Upper lobe of right lung (tissue), 1 donor: ENCODE data around the gene BICC1. TPM values are rescaled to one million over a fixed set of nuclear protein-coding genes. Genes with fewer than 3 reads are reported as not detected.

Experiments
- ATAC-seq: fragments of 200-7000 bp; cut with Tn5 transposase; one replicate; pipeline ENCODE4 v1.9.1; 2020; ENCODE audit warnings: mild to moderate bottlenecking, moderate library complexity
- DNase-seq: peaks from one replicate; pipeline ENCODE4 v3.0.0-alpha.2; 2020
- H3K27ac ChIP-seq: fragments of 200-600 bp; one replicate; pipeline ENCODE4 v1.8.0; 2022
- H3K27me3 ChIP-seq: fragments of 200-600 bp; one replicate; pipeline ENCODE4 v1.8.0; 2022; ENCODE audit warnings: mild to moderate bottlenecking
- H3K36me3 ChIP-seq: fragments of 200-600 bp; one replicate; pipeline ENCODE4 v1.8.0; 2022
- H3K4me1 ChIP-seq: fragments of 200-600 bp; one replicate; pipeline ENCODE4 v1.8.0; 2022
- H3K4me3 ChIP-seq: fragments of 200-600 bp; one replicate; pipeline ENCODE4 v1.8.0; 2022; ENCODE audit warnings: mild to moderate bottlenecking
- H3K9me3 ChIP-seq: fragments of 200-600 bp; one replicate; pipeline ENCODE4 v1.8.0; 2022
- intact Hi-C: fragments of 100-400 bp; cut with DNase I; formaldehyde crosslinking; loops from one replicate; pipeline ENCODE4 v1.11.0; 2022
- total RNA-seq: library from RNA; stranded (reverse); fragmentation: NEBNext Ultra II Directional; extraction: Animal tissue kit (Norgen Biotek cat#: 25700); gene quantifications from one replicate; pipeline ENCODE4 v1.2.1, GENCODE V29; 2021
- TF ChIP-seq, protein P1 (sequence below): fragments of 200-600 bp; IDR thresholded peaks from one replicate; pipeline ENCODE4 v1.8.0; 2022; ENCODE audit warnings: antibody characterized with exemption
- donor health status: DM: no; HTN: yes; CAD: no; lungs with severe emphysema.

BICC1 gene
- total RNA-seq, 1 donor from 2014 or later: 9.2 TPM

- DNase-seq (no peak), ATAC-seq (no peak)
- H3K27me3 ChIP-seq: no peaks in the 10 kb centered on the region
- no peaks in the 10 kb centered on the region for H3K36me3 ChIP-seq
- intact Hi-C loops: no loop called here
- no peak overlapping the region for H3K4me3 ChIP-seq
- TF ChIP-seq, protein P1, sequence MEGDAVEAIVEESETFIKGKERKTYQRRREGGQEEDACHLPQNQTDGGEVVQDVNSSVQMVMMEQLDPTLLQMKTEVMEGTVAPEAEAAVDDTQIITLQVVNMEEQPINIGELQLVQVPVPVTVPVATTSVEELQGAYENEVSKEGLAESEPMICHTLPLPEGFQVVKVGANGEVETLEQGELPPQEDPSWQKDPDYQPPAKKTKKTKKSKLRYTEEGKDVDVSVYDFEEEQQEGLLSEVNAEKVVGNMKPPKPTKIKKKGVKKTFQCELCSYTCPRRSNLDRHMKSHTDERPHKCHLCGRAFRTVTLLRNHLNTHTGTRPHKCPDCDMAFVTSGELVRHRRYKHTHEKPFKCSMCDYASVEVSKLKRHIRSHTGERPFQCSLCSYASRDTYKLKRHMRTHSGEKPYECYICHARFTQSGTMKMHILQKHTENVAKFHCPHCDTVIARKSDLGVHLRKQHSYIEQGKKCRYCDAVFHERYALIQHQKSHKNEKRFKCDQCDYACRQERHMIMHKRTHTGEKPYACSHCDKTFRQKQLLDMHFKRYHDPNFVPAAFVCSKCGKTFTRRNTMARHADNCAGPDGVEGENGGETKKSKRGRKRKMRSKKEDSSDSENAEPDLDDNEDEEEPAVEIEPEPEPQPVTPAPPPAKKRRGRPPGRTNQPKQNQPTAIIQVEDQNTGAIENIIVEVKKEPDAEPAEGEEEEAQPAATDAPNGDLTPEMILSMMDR: no peak
- peaks cover 6% of the 10 kb centered on the region for H3K4me1 ChIP-seq
- H3K27ac ChIP-seq: no peak overlapping the region
- H3K9me3 ChIP-seq: no peaks in the 10 kb centered on the region
Observed at GRCh38 chr10:58585435-58585834, 72.8 kb downstream of the BICC1 start.

GRCh38 chr10:58586282-58587245 is 73.9 kb downstream of the BICC1 start:
- Histone ChIP-seq H3K27ac (no peak overlapping the region), H3K4me3 (no peak overlapping the region), H3K4me1 (peaks cover 10% of the 10 kb centered on the region), H3K27me3 (no peaks in the 10 kb centered on the region), H3K9me3 (no peaks in the 10 kb centered on the region), H3K36me3 (no peaks in the 10 kb centered on the region)
- TF ChIP-seq, protein P1: no peak
- intact Hi-C loops: no loop called here
- DNase-seq (peak; percentile 66), ATAC-seq (peak; percentile 66)

GRCh38 chr10:58587676-58588075 is 75.0 kb downstream of the BICC1 start:
- intact Hi-C loops: no loop called here

DNA sequence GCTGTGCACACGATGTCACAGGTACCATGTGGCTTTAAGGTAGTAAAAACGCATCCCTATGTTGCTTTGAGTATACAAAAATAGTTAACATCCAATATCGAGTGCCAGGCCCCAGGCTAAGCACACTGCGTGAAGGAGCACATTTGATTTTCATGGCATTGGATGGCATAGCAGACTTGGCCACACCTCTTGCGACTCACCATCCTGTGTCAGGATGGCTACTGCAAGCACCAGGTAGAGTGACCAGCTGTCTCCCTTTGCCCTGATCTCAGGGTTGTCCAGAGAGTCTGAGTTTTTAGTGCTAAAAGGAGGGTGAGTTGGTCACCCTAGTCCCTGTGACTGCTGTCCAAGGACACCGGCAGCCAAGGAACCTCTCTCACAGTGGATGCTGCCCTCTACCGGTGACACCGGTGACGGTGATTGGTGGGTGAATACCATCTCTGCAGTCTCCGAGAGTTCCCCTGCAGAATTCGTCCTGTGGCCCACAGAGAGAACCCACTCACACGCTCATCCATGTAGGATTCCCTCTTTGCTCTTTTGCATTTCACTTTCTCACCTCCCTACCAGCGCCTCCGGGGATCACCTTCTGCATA is 76.1 kb downstream of the BICC1 start:
- intact Hi-C loops: no loop called here
- Histone ChIP-seq H3K27me3 (no peaks in the 10 kb centered on the region), H3K9me3 (no peaks in the 10 kb centered on the region), H3K4me3 (no peak overlapping the region), H3K36me3 (no peaks in the 10 kb centered on the region), H3K27ac (no peak overlapping the region), H3K4me1 (peaks cover 10% of the 10 kb centered on the region)
- TF ChIP-seq, protein P1: peak; percentile 29
- ATAC-seq: peak; percentile 74
- DNase-seq: no peak

More at GRCh38 chr10:58587676-58588075, 75.0 kb downstream of the BICC1 start:
- Histone ChIP-seq H3K36me3 (no peaks in the 10 kb centered on the region), H3K27ac (no peak overlapping the region), H3K4me1 (peaks cover 10% of the 10 kb centered on the region), H3K4me3 (no peak overlapping the region), H3K27me3 (no peaks in the 10 kb centered on the region), H3K9me3 (no peaks in the 10 kb centered on the region)
- no peak for DNase-seq
- TF ChIP-seq, protein P1: no peak
- no peak for ATAC-seq

DNA sequence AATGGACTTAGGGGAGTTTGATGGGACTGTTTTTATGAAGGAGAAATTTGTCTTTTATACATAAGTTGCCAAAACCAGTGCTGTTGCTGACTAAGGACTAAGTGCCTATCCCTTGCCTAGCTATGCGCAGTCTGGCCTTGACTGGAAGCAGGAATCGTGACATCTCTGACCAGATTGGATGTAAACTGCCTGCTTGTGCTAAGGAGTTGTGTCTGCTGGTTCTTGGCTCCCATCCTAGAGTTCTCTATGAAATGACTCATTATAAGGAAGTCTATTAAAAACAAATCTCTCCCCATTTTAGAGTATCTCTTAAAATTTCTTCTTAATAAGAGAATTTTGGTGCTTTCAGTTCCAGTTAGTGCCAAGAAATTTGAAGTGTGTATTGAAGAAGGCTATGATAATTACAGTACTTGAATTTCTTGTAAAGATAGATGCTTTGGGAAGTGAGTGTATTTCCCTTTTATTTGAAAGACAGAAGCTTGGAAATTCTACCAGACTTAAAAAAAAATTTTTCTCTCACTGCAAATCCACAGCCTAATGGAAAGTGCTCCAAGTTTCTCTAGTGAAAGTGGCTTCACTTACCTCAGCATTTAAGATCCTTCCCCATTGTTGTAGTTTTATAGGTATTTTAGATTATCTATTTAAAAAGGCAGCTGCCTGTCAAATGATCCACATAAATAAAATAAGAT is 77.6 kb downstream of the BICC1 start:
- Histone ChIP-seq H3K27ac (no peak overlapping the region), H3K4me1 (peaks cover 10% of the 10 kb centered on the region), H3K36me3 (no peaks in the 10 kb centered on the region), H3K4me3 (no peak overlapping the region), H3K27me3 (no peaks in the 10 kb centered on the region), H3K9me3 (no peaks in the 10 kb centered on the region)
- peak; percentile 69 for ATAC-seq
- intact Hi-C loops: no loop called here
- TF ChIP-seq, protein P1: no peak
- DNase-seq: no peak
